BLaER1 treated with 17β-estradiol and CSF1 and Interleukin-3, amounts not matched to agents 10 nM and 100 nM (cell line): ENCODE measurements around the gene ANKRD6.

Source experiments
- H3K27ac ChIP-seq, 11 experiments: shearing (Covaris generic); formaldehyde crosslinking; 2 replicates each; pipeline ENCODE4 v1.8.1; 2022
- H3K27me3 ChIP-seq, 11 experiments: shearing (Covaris generic); formaldehyde crosslinking; 2 replicates each; pipeline ENCODE4 v1.8.1; 2022
- H3K36me3 ChIP-seq, 11 experiments: shearing (Covaris generic); formaldehyde crosslinking; 2 replicates each; pipeline ENCODE4 v1.8.1; 2022
- H3K4me1 ChIP-seq, 10 experiments: shearing (Covaris generic); formaldehyde crosslinking; 2 replicates each; pipeline ENCODE4 v1.8.1; 2022
- H3K4me2 ChIP-seq, 11 experiments: shearing (Covaris generic); formaldehyde crosslinking; 2 replicates each; pipeline ENCODE4 v1.8.1; 2022
- H3K4me3 ChIP-seq, 10 experiments: shearing (Covaris generic); formaldehyde crosslinking; 2 replicates each; pipeline ENCODE4 v1.8.1; 2022
- H3K9ac ChIP-seq, 11 experiments: shearing (Covaris generic); formaldehyde crosslinking; 2 replicates each; pipeline ENCODE4 v1.8.1; 2022
- H3K9me3 ChIP-seq, 11 experiments: shearing (Covaris generic); formaldehyde crosslinking; replicated peaks in 1 of 11; 2 replicates each; pipeline ENCODE4 v1.8.1; 2022
- H4K20me1 ChIP-seq, 11 experiments: shearing (Covaris generic); formaldehyde crosslinking; 2 replicates each; pipeline ENCODE4 v1.8.1; 2022
- Cebpa-rat ChIP-seq, 11 experiments: shearing (Covaris generic); IDR thresholded peaks; 2 replicates each; pipeline ENCODE4 v1.8.1; 2022

Gene ANKRD6

DNA sequence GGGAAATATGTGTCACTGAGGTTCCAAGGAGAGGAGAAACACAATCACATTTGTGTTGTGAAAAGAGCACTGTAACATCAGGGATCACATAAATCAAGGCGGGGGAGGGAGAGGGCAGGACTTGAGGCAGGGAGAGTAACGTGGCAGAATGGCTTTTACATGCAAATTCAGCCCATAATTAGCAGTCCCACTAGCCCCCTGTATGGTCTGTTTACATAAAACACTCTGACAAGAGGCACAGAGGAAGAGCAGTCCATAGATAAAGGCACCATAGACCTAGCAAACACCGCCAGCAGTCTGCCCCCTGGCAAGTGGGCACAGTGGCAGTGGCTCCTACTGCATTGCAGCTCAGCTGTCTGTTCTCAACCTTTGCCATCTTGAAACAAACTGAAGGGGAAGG lies 122.9 kb downstream of the ANKRD6 start:
- H3K4me3 ChIP-seq: no peak overlapping the region
- no peaks in the 10 kb centered on the region for H4K20me1 ChIP-seq
- no peak overlapping the region for H3K4me2 ChIP-seq
- no peaks in the 10 kb centered on the region for H3K36me3 ChIP-seq
- TF ChIP-seq Cebpa-rat (IDR thresholded peaks at IDR 0.05): no peak
- peaks cover 0 to 15% (median 5%) of the 10 kb centered on the region in 11 experiments; a peak in 10 of 22 replicates for H3K9me3 ChIP-seq
- H3K27me3 ChIP-seq: no peaks in the 10 kb centered on the region
- peaks cover 0 to 10% (median 2%) of the 10 kb centered on the region in 10 experiments; a peak in 5 of 20 replicates for H3K4me1 ChIP-seq
- no peak overlapping the region for H3K27ac ChIP-seq
- no peak overlapping the region for H3K9ac ChIP-seq

DNA sequence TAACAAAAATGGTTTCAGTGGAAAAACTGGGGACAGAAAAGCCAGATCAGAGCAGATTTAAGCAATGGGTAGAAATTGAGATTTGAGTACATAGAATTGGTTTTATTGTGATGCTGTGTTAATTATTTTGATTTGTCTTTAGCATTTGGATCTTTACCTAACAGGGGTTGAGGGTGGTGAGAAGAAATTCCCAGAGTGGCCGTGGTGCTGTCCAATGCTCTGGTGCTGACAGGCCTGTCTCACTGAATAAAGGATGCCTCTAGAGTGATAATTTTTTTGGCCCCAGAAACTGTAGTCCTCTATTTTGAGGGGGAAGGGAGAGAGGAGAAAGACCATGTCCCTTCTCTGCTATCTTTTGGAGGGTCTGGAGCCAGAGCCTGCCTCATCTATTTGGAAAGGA lies 126.5 kb downstream of the ANKRD6 start:
- H3K9me3 ChIP-seq: peaks cover 0 to 15% (median 5%) of the 10 kb centered on the region in 11 experiments; a peak in 10 of 22 replicates
- no peak overlapping the region for H3K9ac ChIP-seq
- no peaks in the 10 kb centered on the region for H3K27me3 ChIP-seq
- no peak overlapping the region for H3K4me2 ChIP-seq
- H3K36me3 ChIP-seq: no peaks in the 10 kb centered on the region
- TF ChIP-seq Cebpa-rat (IDR thresholded peaks at IDR 0.05): no peak
- no peaks in the 10 kb centered on the region for H4K20me1 ChIP-seq
- H3K27ac ChIP-seq: no peak overlapping the region
- H3K4me3 ChIP-seq: no peak overlapping the region
- H3K4me1 ChIP-seq: no peaks in the 10 kb centered on the region

DNA sequence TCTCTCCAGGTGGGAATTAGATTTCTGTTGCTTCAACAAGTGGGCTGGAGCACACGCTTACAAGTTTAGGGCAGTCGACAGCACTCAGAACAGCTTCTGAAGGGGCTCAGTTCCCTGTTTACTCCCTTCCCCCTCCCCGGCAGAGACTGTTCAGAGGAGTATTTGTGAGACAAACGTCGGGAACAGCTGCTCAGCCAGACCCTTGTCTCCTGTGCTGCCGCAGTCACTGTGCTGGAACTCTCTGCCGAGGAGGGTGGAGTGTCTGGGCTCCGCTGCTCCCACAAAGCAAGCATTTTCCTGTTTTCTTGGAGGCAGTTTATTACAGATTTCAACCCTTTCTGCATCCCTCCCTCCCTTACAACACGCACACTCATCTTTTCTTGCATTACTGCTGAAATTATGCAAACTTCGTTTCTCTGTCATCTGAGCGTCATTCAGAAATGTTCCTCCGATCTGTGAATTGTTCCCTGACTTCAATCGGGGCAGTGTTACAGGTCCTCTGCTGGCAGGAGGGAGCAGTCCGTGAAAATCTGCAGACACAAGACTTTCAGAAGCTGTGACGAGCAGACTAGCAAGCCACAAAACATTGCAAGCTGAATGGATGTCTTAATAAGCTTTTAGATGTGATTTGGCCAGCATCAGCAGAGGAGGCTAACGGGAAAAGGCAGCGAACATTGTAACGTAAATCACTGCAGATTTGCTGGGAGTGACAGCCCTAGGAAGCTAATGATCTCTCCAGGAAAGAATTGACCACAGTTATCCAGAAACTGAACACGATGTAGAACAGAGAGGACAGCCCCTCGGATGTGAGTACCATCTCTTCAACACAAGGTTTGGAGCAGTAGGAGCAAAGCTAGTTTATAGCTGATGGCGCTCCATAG lies 129.4 kb downstream of the ANKRD6 start:
- Histone ChIP-seq H3K9me3 (peaks cover 0 to 11% (median 4%) of the 10 kb centered on the region in 11 experiments; a peak in 10 of 22 replicates), H4K20me1 (no peaks in the 10 kb centered on the region), H3K4me2 (no peak overlapping the region), H3K27me3 (no peaks in the 10 kb centered on the region), H3K4me3 (no peak overlapping the region), H3K9ac (no peak overlapping the region), H3K27ac (no peak overlapping the region), H3K36me3 (no peaks in the 10 kb centered on the region), H3K4me1 (no peaks in the 10 kb centered on the region)
- no peak for TF ChIP-seq Cebpa-rat (IDR thresholded peaks at IDR 0.05)

DNA sequence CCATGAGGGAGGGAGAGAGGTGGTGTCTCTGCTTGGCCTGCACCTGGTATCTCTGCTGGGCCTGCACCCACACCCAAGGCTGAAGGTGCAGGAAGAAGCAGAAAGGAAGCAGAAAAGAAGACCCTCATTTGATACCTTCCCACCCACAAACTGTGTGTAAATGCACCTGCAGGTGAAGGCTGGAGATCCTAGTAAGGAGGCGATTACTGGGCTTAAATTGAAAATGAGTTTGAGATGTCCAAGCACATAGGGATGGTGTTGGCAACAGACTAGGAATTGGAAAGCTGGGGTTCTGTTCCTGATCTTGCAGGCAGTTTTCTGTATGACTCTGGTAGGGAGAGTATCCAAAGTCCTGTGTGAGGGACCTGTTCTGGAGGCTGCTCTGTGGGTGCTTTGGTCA lies 130.9 kb downstream of the ANKRD6 start:
- H3K4me1 ChIP-seq: no peaks in the 10 kb centered on the region
- no peaks in the 10 kb centered on the region for H4K20me1 ChIP-seq
- H3K9ac ChIP-seq: no peak overlapping the region
- TF ChIP-seq Cebpa-rat (IDR thresholded peaks at IDR 0.05): no peak
- no peak overlapping the region for H3K27ac ChIP-seq
- H3K36me3 ChIP-seq: no peaks in the 10 kb centered on the region
- H3K4me2 ChIP-seq: no peak overlapping the region
- H3K27me3 ChIP-seq: no peaks in the 10 kb centered on the region
- H3K4me3 ChIP-seq: no peak overlapping the region
- H3K9me3 ChIP-seq: no peaks in the 10 kb centered on the region

DNA sequence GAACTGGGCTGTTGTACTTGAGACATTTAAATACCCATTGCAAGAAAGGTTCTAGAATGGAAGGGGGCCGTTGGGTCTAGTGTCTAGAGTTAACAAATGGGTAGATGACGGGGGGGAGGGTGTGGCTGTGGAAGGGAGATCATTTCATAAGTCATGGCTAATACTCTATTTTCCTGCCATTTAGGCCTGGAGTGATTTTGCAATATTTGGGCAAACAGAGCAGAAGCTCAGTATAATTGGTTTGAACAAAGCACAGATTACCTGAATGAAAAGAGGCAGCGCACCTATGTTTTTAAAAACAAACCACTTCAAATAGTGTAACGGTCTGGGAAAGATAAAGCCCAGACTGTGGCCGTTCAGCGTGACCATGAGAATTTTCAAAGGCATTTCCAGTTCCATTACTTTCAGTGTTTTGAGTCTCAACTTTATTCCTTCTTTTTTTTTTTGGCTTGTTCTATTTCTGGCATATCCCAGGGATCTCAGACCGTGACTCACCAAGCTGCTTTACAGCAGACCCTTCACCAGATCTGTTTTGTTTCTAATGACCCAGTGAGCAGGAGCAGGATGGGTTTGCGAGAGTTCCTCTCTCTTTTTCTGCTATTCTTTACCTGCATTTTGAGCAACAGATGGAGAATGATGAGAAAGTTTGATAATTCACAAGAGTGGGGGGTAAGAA lies 131.9 kb downstream of the ANKRD6 start:
- no peak overlapping the region for H3K4me3 ChIP-seq
- TF ChIP-seq Cebpa-rat (IDR thresholded peaks at IDR 0.05): no peak
- H3K4me2 ChIP-seq: no peak overlapping the region
- no peaks in the 10 kb centered on the region for H3K4me1 ChIP-seq
- no peaks in the 10 kb centered on the region for H4K20me1 ChIP-seq
- H3K9ac ChIP-seq: no peak overlapping the region
- no peak overlapping the region for H3K27ac ChIP-seq
- no peaks in the 10 kb centered on the region for H3K27me3 ChIP-seq
- H3K36me3 ChIP-seq: no peaks in the 10 kb centered on the region
- no peaks in the 10 kb centered on the region for H3K9me3 ChIP-seq

DNA sequence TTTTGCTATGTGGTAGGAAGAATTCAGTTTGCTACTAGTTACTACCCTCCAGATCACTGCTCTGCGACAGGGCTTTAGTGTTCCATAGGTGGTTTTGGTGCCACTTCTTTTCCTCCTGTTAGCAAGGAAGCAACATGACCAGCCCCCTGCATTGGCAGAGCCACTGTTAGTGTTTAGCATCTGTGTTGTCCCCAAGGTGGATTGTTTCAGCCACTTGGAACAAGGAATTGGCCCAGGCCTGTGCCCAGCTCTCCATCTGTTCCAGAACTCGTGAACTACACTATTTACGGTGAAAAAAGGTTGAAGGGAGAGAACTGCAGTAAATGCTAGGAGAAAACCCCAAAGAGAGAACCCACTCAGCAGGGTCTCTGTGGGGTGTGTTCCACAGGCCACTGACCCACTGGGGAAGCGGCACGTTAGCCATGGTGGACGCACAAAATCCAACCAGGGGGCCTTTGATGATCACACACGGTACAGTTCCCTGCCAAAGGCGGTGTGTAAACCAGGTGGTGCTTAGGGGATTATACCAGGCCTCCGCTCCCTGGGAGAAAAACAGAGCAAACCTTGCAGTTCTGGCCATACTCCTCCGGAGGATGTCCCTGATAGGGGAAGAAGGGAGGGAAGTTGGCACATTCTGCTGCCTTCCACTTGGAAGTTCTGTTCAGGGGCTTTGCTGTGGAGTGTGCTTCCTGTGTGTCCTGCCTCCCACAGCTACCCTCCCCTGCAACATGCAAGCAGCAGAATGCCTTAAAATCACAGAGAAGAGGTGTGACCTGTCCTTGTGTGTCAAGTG lies 133.3 kb downstream of the ANKRD6 start:
- H3K27ac ChIP-seq: no peak overlapping the region
- no peaks in the 10 kb centered on the region for H4K20me1 ChIP-seq
- H3K4me1 ChIP-seq: no peaks in the 10 kb centered on the region
- no peaks in the 10 kb centered on the region for H3K36me3 ChIP-seq
- no peak for TF ChIP-seq Cebpa-rat (IDR thresholded peaks at IDR 0.05)
- no peak overlapping the region for H3K4me2 ChIP-seq
- no peaks in the 10 kb centered on the region for H3K9me3 ChIP-seq
- H3K9ac ChIP-seq: no peak overlapping the region
- no peaks in the 10 kb centered on the region for H3K27me3 ChIP-seq
- H3K4me3 ChIP-seq: no peak overlapping the region

DNA sequence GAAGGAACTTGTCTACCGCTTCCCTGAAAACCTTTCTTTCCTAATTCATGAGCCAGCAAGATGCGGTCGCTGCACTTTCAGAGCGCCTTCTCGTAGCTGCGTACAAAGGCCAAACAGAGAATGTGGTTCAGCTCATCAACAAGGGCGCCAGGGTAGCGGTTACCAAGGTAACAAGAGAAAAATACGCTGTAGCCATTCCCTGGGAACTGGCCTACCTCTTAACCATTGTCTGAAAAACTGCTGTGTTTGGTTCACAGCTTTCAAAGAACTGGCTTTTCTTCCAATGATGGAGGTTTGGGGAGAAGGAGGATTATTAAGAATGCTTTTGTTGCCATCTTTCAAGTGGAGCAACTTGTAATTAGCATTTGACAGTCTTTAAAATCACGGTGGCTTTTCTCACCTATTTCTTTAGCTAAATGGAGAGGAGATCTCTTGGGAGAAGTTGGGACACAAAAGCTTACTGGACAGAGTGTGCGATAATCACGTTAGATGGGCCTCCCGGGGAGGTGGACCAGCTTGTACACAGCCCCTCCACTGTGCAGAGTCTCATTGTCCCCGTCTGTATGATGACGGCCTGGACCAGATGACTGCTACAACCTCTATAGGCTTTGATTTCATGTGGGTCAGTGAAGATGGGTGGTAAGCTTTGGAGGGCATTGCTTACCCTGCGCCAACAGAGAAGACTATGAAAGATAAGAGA lies 134.1 kb downstream of the ANKRD6 start:
- Histone ChIP-seq H3K4me2 (no peak overlapping the region), H3K9me3 (no peaks in the 10 kb centered on the region), H4K20me1 (no peaks in the 10 kb centered on the region), H3K9ac (no peak overlapping the region), H3K4me1 (no peaks in the 10 kb centered on the region), H3K4me3 (no peak overlapping the region), H3K27me3 (no peaks in the 10 kb centered on the region), H3K27ac (no peak overlapping the region), H3K36me3 (no peaks in the 10 kb centered on the region)
- TF ChIP-seq Cebpa-rat (IDR thresholded peaks at IDR 0.05): no peak

DNA sequence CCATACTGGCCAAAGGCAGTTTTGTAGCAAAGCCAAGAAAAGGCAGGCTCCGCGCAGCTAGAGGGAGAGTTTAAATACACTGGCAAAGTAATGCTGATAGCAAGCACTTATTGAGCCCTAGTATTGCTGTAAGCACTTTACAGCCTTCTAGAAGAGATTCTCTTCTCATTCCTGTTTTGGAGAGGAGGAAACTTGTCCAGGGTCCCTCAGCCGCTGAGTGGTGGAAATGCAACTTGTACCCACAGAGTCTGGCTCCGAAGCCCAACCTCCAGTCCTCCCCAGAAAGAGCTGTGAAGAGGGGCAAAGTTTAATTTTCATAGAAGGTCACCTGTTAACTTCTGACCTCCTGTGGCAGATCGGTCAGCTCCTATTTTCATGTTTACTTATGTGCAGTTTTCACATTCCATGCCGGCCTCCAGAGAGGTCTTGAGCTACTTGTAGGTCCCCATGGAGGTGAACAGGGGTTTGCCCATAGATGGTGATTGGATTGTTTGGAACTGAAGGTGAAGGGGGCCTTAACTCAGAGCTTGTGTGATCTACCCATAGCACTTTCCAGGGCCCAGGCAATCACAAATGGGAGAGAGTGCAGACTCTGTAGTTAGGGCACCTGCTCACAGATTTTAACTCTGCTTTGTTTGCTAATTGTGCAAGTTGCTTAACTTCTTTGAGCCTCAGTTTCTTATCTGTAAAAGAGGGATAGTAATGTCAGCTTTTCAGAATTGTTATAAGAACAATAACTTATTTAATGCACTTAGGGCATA lies 134.9 kb downstream of the ANKRD6 start:
- H3K4me1 ChIP-seq: no peaks in the 10 kb centered on the region
- H3K4me2 ChIP-seq: no peak overlapping the region
- H3K4me3 ChIP-seq: no peak overlapping the region
- H3K9ac ChIP-seq: no peak overlapping the region
- no peak overlapping the region for H3K27ac ChIP-seq
- H3K27me3 ChIP-seq: no peaks in the 10 kb centered on the region
- no peaks in the 10 kb centered on the region for H3K36me3 ChIP-seq
- H3K9me3 ChIP-seq: no peaks in the 10 kb centered on the region
- H4K20me1 ChIP-seq: no peaks in the 10 kb centered on the region
- TF ChIP-seq Cebpa-rat (IDR thresholded peaks at IDR 0.05): no peak
